Loucy (cell line): Measurements from ENCODE around the gene COPS2.

Experiments
- CTCF ChIP-seq: fragments of 200-600 bp; sonication (generic); conservative IDR thresholded peaks from 2 replicates; pipeline ENCODE4 v1.5.1; 2014; ENCODE audit warnings: mild to moderate bottlenecking, antibody characterized with exemption, low read length
- EZH2phosphoT487 ChIP-seq: fragments of 200-600 bp; IDR thresholded peaks from 2 replicates; pipeline ENCODE4 v1.6.1; 2018; ENCODE audit warnings: antibody characterized with exemption, mild to moderate bottlenecking, moderate library complexity, borderline replicate concordance

DNA sequence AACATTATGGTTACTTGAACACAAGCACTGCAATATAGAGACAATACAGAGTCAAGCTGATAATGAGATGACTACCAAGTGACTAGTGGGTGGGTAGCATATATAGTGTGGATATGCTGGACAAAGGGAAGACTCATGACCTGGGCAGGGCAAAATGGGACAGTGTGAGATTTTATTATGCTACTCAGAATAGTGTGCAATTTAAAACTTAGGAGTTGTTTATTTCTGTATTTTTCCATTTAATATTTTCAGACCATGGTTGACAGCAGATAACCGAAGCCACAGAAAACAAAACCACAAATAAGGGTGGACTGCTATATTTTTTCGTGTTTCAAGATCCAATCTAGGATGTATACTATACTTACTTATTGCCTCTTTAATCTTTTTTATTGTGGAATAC, 34.2 kb upstream of the COPS2 start:
- TF ChIP-seq CTCF (no peak), EZH2phosphoT487 (no peak)
